ENCODE data around the gene FCMR. TPM values are rescaled to one million over a fixed set of nuclear protein-coding genes. Genes with fewer than 3 reads are reported as not detected.

FCMR gene
- total RNA-seq, 4 donors from 2014 or later: 0.59 to 1.7 (median 1.7) TPM; not detected in 1

- Histone ChIP-seq H3K9me3 (no peaks in the 10 kb centered on the region), H3K4me1 (no peaks in the 10 kb centered on the region), H3K27me3 (no peaks in the 10 kb centered on the region), H3K36me3 (no peaks in the 10 kb centered on the region), H3K4me3 (no peak within 1 kb of the TSS), H3K27ac (no peak within 1 kb of the TSS)
- DNase-seq: no peak
- no peak for TF ChIP-seq POLR2A (IDR thresholded peaks at IDR 0.05)
- no peak for TF ChIP-seq CTCF (IDR thresholded peaks at IDR 0.05)
- intact Hi-C loops (cut with DNase I; ENCODE audit: low total_unique reads): no loop called here
These were observed 24.6 kb downstream of the FCMR start, which contains the start of gene IL24 for GRCh38 chr1:206897175-206897574. IL24 (plus strand) TSS chr1:206897443; CDS start chr1:206897833, 390 bp downstream.

- H3K4me1 ChIP-seq: no peaks in the 10 kb centered on the region
- no peaks in the 10 kb centered on the region for H3K27me3 ChIP-seq
- TF ChIP-seq POLR2A (IDR thresholded peaks at IDR 0.05) (no peak), CTCF (IDR thresholded peaks at IDR 0.05) (no peak)
- no peak overlapping the region for H3K27ac ChIP-seq
- no peak for DNase-seq
- intact Hi-C loops (cut with DNase I; ENCODE audit: low total_unique reads): no loop called here
- H3K9me3 ChIP-seq: no peaks in the 10 kb centered on the region
- H3K4me3 ChIP-seq: no peak overlapping the region
- H3K36me3 ChIP-seq: no peaks in the 10 kb centered on the region
These were observed 25.5 kb downstream of the FCMR start for GRCh38 chr1:206896261-206896660.

- no peak overlapping the region for H3K4me3 ChIP-seq
- intact Hi-C loops (cut with DNase I; ENCODE audit: low total_unique reads): no loop called here
- no peaks in the 10 kb centered on the region for H3K27me3 ChIP-seq
- TF ChIP-seq CTCF (IDR thresholded peaks at IDR 0.05) (no peak), POLR2A (IDR thresholded peaks at IDR 0.05) (no peak)
- H3K36me3 ChIP-seq: no peaks in the 10 kb centered on the region
- H3K27ac ChIP-seq: no peak overlapping the region
- H3K9me3 ChIP-seq: no peaks in the 10 kb centered on the region
- H3K4me1 ChIP-seq: no peaks in the 10 kb centered on the region
- no peak for DNase-seq
These were observed 25.9 kb downstream of the FCMR start for GRCh38 chr1:206895837-206896242.

GRCh38 chr1:206895325-206895724, 26.4 kb downstream of the FCMR start:
- Histone ChIP-seq H3K27me3 (no peaks in the 10 kb centered on the region), H3K36me3 (no peaks in the 10 kb centered on the region), H3K4me1 (no peaks in the 10 kb centered on the region), H3K9me3 (no peaks in the 10 kb centered on the region), H3K27ac (no peak overlapping the region), H3K4me3 (no peak overlapping the region)
- intact Hi-C loops (cut with DNase I; ENCODE audit: low total_unique reads): no loop called here
- DNase-seq: no peak
- no peak for TF ChIP-seq CTCF (IDR thresholded peaks at IDR 0.05)
- no peak for TF ChIP-seq POLR2A (IDR thresholded peaks at IDR 0.05)

- Histone ChIP-seq H3K27ac (peak overlapping the region; percentile 48 to 51), H3K36me3 (no peaks in the 10 kb centered on the region), H3K4me1 (no peaks in the 10 kb centered on the region), H3K4me3 (no peak overlapping the region), H3K27me3 (no peaks in the 10 kb centered on the region), H3K9me3 (no peaks in the 10 kb centered on the region)
- no peak for DNase-seq
- intact Hi-C loops (cut with DNase I; ENCODE audit: low total_unique reads): no loop called here
- no peak for TF ChIP-seq POLR2A (IDR thresholded peaks at IDR 0.05)
These were observed 28.4 kb downstream of the FCMR start for GRCh38 chr1:206893380-206893779.

All from uterus (tissue), 4 donors.